Measurements from ENCODE around the gene VIL1. TPM values are rescaled to one million over a fixed set of nuclear protein-coding genes. Genes with fewer than 3 reads are reported as not detected.
A peak's percentile ranks its signal among the peaks of the same experiment; 100 is the strongest.

The VIL1 gene
- total and polyA plus RNA-seq, 2 of the 13 experiments (the other 11 are each of a cell fraction or from before 2014, with no cell fraction given), result 287 to 301 TPM

DNA sequence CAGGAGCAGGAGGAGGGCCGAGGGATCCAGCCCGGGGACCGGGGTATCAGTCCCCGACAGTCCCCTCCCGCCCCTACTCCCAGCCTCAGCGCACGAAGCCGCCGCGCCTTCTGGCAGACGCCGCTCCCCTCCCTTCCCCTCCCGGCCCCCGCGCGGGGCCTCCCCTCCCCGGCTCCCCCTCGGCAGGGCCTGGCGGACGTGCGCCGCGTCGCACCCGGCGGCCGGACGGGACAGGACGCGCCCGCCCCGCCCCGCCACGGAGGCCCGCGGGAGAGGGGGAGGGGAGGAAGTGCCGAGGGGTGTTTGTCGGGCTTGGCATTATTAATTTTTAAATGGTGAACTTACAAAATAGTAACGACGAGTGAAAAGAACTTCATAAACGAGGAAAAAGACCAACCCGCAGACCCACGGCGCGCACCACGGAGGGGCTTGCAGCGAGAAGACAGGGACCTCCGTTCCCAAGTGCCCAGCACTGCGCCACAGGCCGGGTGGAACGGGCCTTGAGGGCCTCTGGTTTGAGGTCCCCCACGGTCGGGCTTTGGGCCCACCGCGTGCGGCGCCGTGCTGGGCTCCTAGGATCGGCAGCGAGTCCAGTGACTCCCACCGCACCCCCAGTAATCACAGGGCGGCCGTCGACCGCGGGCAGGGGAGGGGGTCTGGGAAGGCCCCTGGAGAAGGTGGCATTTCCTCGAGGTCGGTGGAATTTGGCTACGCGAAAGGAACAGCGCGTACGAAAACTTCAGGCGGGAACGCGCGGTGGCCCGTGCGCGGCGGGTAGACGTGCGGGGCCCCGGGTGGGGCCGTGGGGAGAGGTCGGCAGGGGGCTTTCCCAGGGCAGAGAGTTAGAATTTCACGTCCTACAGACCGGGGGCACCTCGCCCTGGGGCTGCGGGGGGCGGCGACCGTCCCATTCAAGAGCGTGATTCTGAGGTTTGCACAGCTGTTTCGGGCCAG, 20.2 kb upstream of the VIL1 start (continued):
- TF ChIP-seq, protein P1, sequence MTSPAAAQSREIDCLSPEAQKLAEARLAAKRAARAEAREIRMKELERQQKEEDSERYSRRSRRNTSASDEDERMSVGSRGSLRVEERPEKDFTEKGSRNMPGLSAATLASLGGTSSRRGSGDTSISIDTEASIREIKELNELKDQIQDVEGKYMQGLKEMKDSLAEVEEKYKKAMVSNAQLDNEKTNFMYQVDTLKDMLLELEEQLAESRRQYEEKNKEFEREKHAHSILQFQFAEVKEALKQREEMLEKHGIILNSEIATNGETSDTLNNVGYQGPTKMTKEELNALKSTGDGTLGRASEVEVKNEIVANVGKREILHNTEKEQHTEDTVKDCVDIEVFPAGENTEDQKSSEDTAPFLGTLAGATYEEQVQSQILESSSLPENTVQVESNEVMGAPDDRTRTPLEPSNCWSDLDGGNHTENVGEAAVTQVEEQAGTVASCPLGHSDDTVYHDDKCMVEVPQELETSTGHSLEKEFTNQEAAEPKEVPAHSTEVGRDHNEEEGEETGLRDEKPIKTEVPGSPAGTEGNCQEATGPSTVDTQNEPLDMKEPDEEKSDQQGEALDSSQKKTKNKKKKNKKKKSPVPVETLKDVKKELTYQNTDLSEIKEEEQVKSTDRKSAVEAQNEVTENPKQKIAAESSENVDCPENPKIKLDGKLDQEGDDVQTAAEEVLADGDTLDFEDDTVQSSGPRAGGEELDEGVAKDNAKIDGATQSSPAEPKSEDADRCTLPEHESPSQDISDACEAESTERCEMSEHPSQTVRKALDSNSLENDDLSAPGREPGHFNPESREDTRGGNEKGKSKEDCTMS (CRISPR knock-in tag; conservative IDR thresholded peaks at IDR 0.05), result no peak
- TF ChIP-seq ZNF329 (CRISPR knock-in tag; IDR thresholded peaks at IDR 0.05; ENCODE audit: low read depth) (no peak), ETV5 (CRISPR knock-in tag; IDR thresholded peaks at IDR 0.05; ENCODE audit: borderline replicate concordance) (no peak), ZC3H4 (CRISPR knock-in tag; IDR thresholded peaks at IDR 0.05; ENCODE audit: borderline replicate concordance) (peak; percentile 89; the same call in 1 of the 2 replicates), ZNF746 (CRISPR knock-in tag; IDR thresholded peaks at IDR 0.05) (no peak; the same call in 1 of the 2 replicates), U2AF1 (optimal IDR thresholded peaks at IDR 0.05; ENCODE audit: low read depth, low read length) (no peak), EHMT2 (IDR thresholded peaks at IDR 0.05; ENCODE audit: borderline replicate concordance, low read depth, low read length) (no peak), ZNF225 (CRISPR knock-in tag; IDR thresholded peaks at IDR 0.05) (no peak), SIX1 (CRISPR knock-in tag; IDR thresholded peaks at IDR 0.05; ENCODE audit: borderline replicate concordance) (no peak), GFI1 (CRISPR knock-in tag; IDR thresholded peaks at IDR 0.05; ENCODE audit: borderline replicate concordance) (no peak; the same call in 1 of the 2 replicates), IKZF4 (CRISPR knock-in tag; IDR thresholded peaks at IDR 0.05; ENCODE audit: borderline replicate concordance, low read depth, not compliant biosample characterization) (peak; percentile 12), PHF20 (CRISPR knock-in tag; IDR thresholded peaks at IDR 0.05) (no peak; the same call in 1 of the 2 replicates), GABPA (IDR thresholded peaks at IDR 0.05; ENCODE audit: low read depth, low read length) (no peak), GABPA (CRISPR knock-in tag; IDR thresholded peaks at IDR 0.05; ENCODE audit: low read depth) (no peak), ZNF530 (CRISPR knock-in tag; IDR thresholded peaks at IDR 0.05; ENCODE audit: low read depth) (0 out of 2 replicates have a peak, but pooled peaks have one; percentile 21), POLR2G (IDR thresholded peaks at IDR 0.05; ENCODE audit: low read depth, low read length) (peak; percentile 60)
- TF ChIP-seq, protein P2, sequence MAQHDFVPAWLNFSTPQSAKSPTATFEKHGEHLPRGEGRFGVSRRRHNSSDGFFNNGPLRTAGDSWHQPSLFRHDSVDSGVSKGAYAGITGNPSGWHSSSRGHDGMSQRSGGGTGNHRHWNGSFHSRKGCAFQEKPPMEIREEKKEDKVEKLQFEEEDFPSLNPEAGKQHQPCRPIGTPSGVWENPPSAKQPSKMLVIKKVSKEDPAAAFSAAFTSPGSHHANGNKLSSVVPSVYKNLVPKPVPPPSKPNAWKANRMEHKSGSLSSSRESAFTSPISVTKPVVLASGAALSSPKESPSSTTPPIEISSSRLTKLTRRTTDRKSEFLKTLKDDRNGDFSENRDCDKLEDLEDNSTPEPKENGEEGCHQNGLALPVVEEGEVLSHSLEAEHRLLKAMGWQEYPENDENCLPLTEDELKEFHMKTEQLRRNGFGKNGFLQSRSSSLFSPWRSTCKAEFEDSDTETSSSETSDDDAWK (CRISPR knock-in tag; IDR thresholded peaks at IDR 0.05), result no peak
- TF ChIP-seq, protein P3, sequence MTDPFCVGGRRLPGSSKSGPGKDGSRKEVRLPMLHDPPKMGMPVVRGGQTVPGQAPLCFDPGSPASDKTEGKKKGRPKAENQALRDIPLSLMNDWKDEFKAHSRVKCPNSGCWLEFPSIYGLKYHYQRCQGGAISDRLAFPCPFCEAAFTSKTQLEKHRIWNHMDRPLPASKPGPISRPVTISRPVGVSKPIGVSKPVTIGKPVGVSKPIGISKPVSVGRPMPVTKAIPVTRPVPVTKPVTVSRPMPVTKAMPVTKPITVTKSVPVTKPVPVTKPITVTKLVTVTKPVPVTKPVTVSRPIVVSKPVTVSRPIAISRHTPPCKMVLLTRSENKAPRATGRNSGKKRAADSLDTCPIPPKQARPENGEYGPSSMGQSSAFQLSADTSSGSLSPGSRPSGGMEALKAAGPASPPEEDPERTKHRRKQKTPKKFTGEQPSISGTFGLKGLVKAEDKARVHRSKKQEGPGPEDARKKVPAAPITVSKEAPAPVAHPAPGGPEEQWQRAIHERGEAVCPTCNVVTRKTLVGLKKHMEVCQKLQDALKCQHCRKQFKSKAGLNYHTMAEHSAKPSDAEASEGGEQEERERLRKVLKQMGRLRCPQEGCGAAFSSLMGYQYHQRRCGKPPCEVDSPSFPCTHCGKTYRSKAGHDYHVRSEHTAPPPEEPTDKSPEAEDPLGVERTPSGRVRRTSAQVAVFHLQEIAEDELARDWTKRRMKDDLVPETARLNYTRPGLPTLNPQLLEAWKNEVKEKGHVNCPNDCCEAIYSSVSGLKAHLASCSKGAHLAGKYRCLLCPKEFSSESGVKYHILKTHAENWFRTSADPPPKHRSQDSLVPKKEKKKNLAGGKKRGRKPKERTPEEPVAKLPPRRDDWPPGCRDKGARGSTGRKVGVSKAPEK (CRISPR knock-in tag; IDR thresholded peaks at IDR 0.05; ENCODE audit: borderline replicate concordance), result no peak
- TF ChIP-seq, protein P4, sequence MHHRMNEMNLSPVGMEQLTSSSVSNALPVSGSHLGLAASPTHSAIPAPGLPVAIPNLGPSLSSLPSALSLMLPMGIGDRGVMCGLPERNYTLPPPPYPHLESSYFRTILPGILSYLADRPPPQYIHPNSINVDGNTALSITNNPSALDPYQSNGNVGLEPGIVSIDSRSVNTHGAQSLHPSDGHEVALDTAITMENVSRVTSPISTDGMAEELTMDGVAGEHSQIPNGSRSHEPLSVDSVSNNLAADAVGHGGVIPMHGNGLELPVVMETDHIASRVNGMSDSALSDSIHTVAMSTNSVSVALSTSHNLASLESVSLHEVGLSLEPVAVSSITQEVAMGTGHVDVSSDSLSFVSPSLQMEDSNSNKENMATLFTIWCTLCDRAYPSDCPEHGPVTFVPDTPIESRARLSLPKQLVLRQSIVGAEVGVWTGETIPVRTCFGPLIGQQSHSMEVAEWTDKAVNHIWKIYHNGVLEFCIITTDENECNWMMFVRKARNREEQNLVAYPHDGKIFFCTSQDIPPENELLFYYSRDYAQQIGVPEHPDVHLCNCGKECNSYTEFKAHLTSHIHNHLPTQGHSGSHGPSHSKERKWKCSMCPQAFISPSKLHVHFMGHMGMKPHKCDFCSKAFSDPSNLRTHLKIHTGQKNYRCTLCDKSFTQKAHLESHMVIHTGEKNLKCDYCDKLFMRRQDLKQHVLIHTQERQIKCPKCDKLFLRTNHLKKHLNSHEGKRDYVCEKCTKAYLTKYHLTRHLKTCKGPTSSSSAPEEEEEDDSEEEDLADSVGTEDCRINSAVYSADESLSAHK (CRISPR knock-in tag; IDR thresholded peaks at IDR 0.05; ENCODE audit: borderline replicate concordance), result no peak

Data from HepG2 (cell line).